Measurements from ENCODE around the gene OR2V1. TPM values are rescaled to one million over a fixed set of nuclear protein-coding genes. Genes with fewer than 3 reads are reported as not detected.
"Not testable (repeated sequence)": the region's sequence is repeated elsewhere in the genome, so short reads cannot be mapped to it uniquely, and the experiment has no call there.

Gene OR2V1
- total and polyA plus RNA-seq, 2 of the 4 experiments (the other 2 are of a cell fraction) = not detected

GRCh38 chr5:181101930-181102674 is 28.9 kb downstream of the OR2V1 start:
- H3K4me1 ChIP-seq (ENCODE audit: control insufficient read depth, insufficient read depth, low read length); CTCF ChIA-PET; intact Hi-C loops (cut with micrococcal nuclease); POLR2A ChIA-PET (ENCODE audit: unreplicated experiment); H3K4ac ChIP-seq (ENCODE audit: low read depth, low read length); H3K23ac ChIP-seq (ENCODE audit: low read depth, low read length); DNase-seq; H2AFZ ChIP-seq (replicated peaks; ENCODE audit: low read length, poor library complexity); H2BK120ac ChIP-seq (ENCODE audit: low read depth, low read length); dilution Hi-C loops (cut with HindIII; ENCODE audit: low sequenced_read_pairs, unreplicated experiment); H3K4me2 ChIP-seq (ENCODE audit: low read depth, low read length); H2BK20ac ChIP-seq (ENCODE audit: low read depth, low read length); in situ Hi-C loops (cut with MboI; ENCODE audit: low sequenced_read_pairs); H3K14ac ChIP-seq (replicated peaks; ENCODE audit: low read depth, low read length); H2AK9ac ChIP-seq (replicated peaks; ENCODE audit: low read depth, low read length, poor library complexity); H3K9me1 ChIP-seq (ENCODE audit: insufficient read depth, low read length); H3K4me3 ChIP-seq (ENCODE audit: insufficient read depth, low read depth, low read length); H4K8ac ChIP-seq (ENCODE audit: low read depth in 2 of 2, low read length in 2 of 2); H4K91ac ChIP-seq (ENCODE audit: insufficient read depth, low read depth, low read length); H3K56ac ChIP-seq (ENCODE audit: extremely low read depth, insufficient read depth, low read length); H3K36me3 ChIP-seq (ENCODE audit: control insufficient read depth, insufficient read depth, low read length); H3K9me3 ChIP-seq (ENCODE audit: control insufficient read depth, insufficient read depth, low read length); H2AK5ac ChIP-seq (ENCODE audit: low read depth, low read length); BruUV-seq (replicated peaks); H3K79me1 ChIP-seq (ENCODE audit: low read depth in 1 of 2, low read length in 2 of 2); H2BK5ac ChIP-seq (ENCODE audit: low read depth, low read length, poor library complexity, severe bottlenecking); H3K9ac ChIP-seq (ENCODE audit: low read depth, low read length); H2BK15ac ChIP-seq (ENCODE audit: low read depth, low read length); H4K20me1 ChIP-seq (ENCODE audit: insufficient read depth, low read length); H4K5ac ChIP-seq (ENCODE audit: low read depth, low read length); H3K27ac ChIP-seq (ENCODE audit: insufficient read depth, low read length); H3K18ac ChIP-seq (ENCODE audit: low read depth, low read length): not testable (repeated sequence)
- peak; percentile 70 for ATAC-seq (ENCODE audit: low read depth)
- no CpG with 5 or more reads among the region's 30 CpGs for WGBS, 2 experiments (ENCODE audit: extremely low coverage in 2 of 2, insufficient read length in 1 of 2)
- H3K27me3 ChIP-seq (ENCODE audit: control insufficient read depth, insufficient read depth, low read length) = peaks cover 18% of the 10 kb centered on the region

GRCh38 chr5:181101030-181101641 is 29.8 kb downstream of the OR2V1 start:
- H3K4ac ChIP-seq (ENCODE audit: low read depth, low read length); dilution Hi-C loops (cut with HindIII; ENCODE audit: low sequenced_read_pairs, unreplicated experiment); POLR2A ChIA-PET (ENCODE audit: unreplicated experiment); H3K23ac ChIP-seq (ENCODE audit: low read depth, low read length); CTCF ChIA-PET; H4K91ac ChIP-seq (ENCODE audit: insufficient read depth, low read depth, low read length); H3K9me3 ChIP-seq (ENCODE audit: control insufficient read depth, insufficient read depth, low read length); H4K8ac ChIP-seq (ENCODE audit: low read depth in 2 of 2, low read length in 2 of 2); H2BK15ac ChIP-seq (ENCODE audit: low read depth, low read length); DNase-seq; H3K9ac ChIP-seq (ENCODE audit: low read depth, low read length); H2BK120ac ChIP-seq (ENCODE audit: low read depth, low read length); H2AK9ac ChIP-seq (replicated peaks; ENCODE audit: low read depth, low read length, poor library complexity); H2BK5ac ChIP-seq (ENCODE audit: low read depth, low read length, poor library complexity, severe bottlenecking); H4K5ac ChIP-seq (ENCODE audit: low read depth, low read length); intact Hi-C loops (cut with micrococcal nuclease); H2AFZ ChIP-seq (replicated peaks; ENCODE audit: low read length, poor library complexity); H3K56ac ChIP-seq (ENCODE audit: extremely low read depth, insufficient read depth, low read length); H3K79me1 ChIP-seq (ENCODE audit: low read depth in 1 of 2, low read length in 2 of 2); H3K18ac ChIP-seq (ENCODE audit: low read depth, low read length); H3K9me1 ChIP-seq (ENCODE audit: insufficient read depth, low read length); H2BK20ac ChIP-seq (ENCODE audit: low read depth, low read length); in situ Hi-C loops (cut with MboI; ENCODE audit: low sequenced_read_pairs); ATAC-seq (ENCODE audit: low read depth); BruUV-seq (replicated peaks); H3K27ac ChIP-seq (ENCODE audit: insufficient read depth, low read length); H4K20me1 ChIP-seq (ENCODE audit: insufficient read depth, low read length); H3K4me2 ChIP-seq (ENCODE audit: low read depth, low read length); H3K14ac ChIP-seq (replicated peaks; ENCODE audit: low read depth, low read length); H3K4me1 ChIP-seq (ENCODE audit: control insufficient read depth, insufficient read depth, low read length); H2AK5ac ChIP-seq (ENCODE audit: low read depth, low read length); H3K36me3 ChIP-seq (ENCODE audit: control insufficient read depth, insufficient read depth, low read length): not testable (repeated sequence)
- no CpG with 5 or more reads among the region's 54 CpGs for WGBS, 2 experiments (ENCODE audit: extremely low coverage in 2 of 2, insufficient read length in 1 of 2)
- Histone ChIP-seq H3K4me3 (ENCODE audit: insufficient read depth, low read depth, low read length) (peak overlapping the region; percentile 26; the same call in 1 of the 2 replicates), H3K27me3 (ENCODE audit: control insufficient read depth, insufficient read depth, low read length) (peaks cover 18% of the 10 kb centered on the region)
